Neuronal stem cell (in vitro differentiated cells): ENCODE data around the gene TCAP.
"Not testable (repeated sequence)": the region's sequence is repeated elsewhere in the genome, so short reads cannot be mapped to it uniquely, and the experiment has no call there.

Experiments used
- DNase-seq: peaks from one replicate; pipeline ENCODE4 v3.0.0-alpha.2; 2013; ENCODE audit warnings: low spot score
- H2AFZ ChIP-seq: one replicate; pipeline ENCODE4 v1.6.1; 2013; ENCODE audit warnings: mild to moderate bottlenecking, low read length, inconsistent platforms
- H2AK5ac ChIP-seq: 2 replicates; pipeline ENCODE4 v1.6.1; 2013; ENCODE audit warnings: low read depth, mild to moderate bottlenecking, inconsistent platforms, low read length, moderate library complexity, mixed read lengths
- H2BK120ac ChIP-seq: 2 replicates; pipeline ENCODE4 v1.6.1; 2013; ENCODE audit warnings: low read depth, mild to moderate bottlenecking, inconsistent platforms, low read length, moderate library complexity, mixed read lengths
- H2BK12ac ChIP-seq: one replicate; pipeline ENCODE4 v1.6.1; 2013; ENCODE audit warnings: low read length, inconsistent platforms
- H2BK15ac ChIP-seq: 2 replicates; pipeline ENCODE4 v1.6.1; 2013; ENCODE audit warnings: mild to moderate bottlenecking, low read length, inconsistent platforms, mixed read lengths
- H2BK5ac ChIP-seq: one replicate; pipeline ENCODE4 v1.6.1; 2013; ENCODE audit warnings: inconsistent platforms, mild to moderate bottlenecking, low read length, moderate library complexity
- H3K14ac ChIP-seq: one replicate; pipeline ENCODE4 v1.6.1; 2013; ENCODE audit warnings: low read length, inconsistent platforms
- H3K18ac ChIP-seq: 2 replicates; pipeline ENCODE4 v1.6.1; 2013; ENCODE audit warnings: low read length, inconsistent platforms
- H3K23ac ChIP-seq: 2 replicates; pipeline ENCODE4 v1.6.1; 2013; ENCODE audit warnings: low read depth, mild to moderate bottlenecking, mixed read lengths, low read length, inconsistent platforms; ENCODE audit not compliant: poor library complexity
- H3K27ac ChIP-seq: replicated peaks from 3 replicates; pipeline ENCODE4 v1.5.1; 2013; ENCODE audit warnings: low read length, inconsistent platforms
- H3K27me3 ChIP-seq, 3 experiments: 2 replicates each; pipeline ENCODE4 v1.6.1; 2013; ENCODE audit warnings: low read length in 3 of 3, mild to moderate bottlenecking in 2 of 3, inconsistent platforms in 1 of 3, low read depth in 1 of 3, mixed read lengths in 1 of 3, moderate library complexity in 1 of 3; ENCODE audit not compliant: control insufficient read depth in 3 of 3, insufficient read depth in 3 of 3
- H3K36me3 ChIP-seq, 2 donors: replicated peaks in 1 of 2; 2 replicates each; pipeline ENCODE4 v1.6.1; 2013; ENCODE audit warnings: low read length in 2 of 2; ENCODE audit not compliant: control insufficient read depth in 2 of 2, insufficient read depth in 2 of 2
- H3K4ac ChIP-seq: 2 replicates; pipeline ENCODE4 v1.6.1; 2013; ENCODE audit warnings: inconsistent platforms, mild to moderate bottlenecking, low read length, moderate library complexity
- H3K4me1 ChIP-seq, 2 donors: 1 replicate in 1 of 2; 2 replicates in 1 of 2; pipeline ENCODE4 v1.6.1; 2013; ENCODE audit warnings: low read length in 2 of 2, low read depth in 1 of 2; ENCODE audit not compliant: control insufficient read depth in 2 of 2, insufficient read depth in 1 of 2
- H3K4me2 ChIP-seq: one replicate; pipeline ENCODE4 v1.6.1; 2013; ENCODE audit warnings: mild to moderate bottlenecking, low read length, inconsistent platforms; ENCODE audit not compliant: insufficient read depth, poor library complexity, severe bottlenecking
- H3K4me3 ChIP-seq, 2 donors: 2 replicates each; pipeline ENCODE4 v1.5.1; 2013; ENCODE audit warnings: low read length in 2 of 2, mild to moderate bottlenecking in 2 of 2, inconsistent platforms in 1 of 2, moderate library complexity in 1 of 2
- H3K79me1 ChIP-seq: one replicate; pipeline ENCODE4 v1.6.1; 2013; ENCODE audit warnings: low read depth, mild to moderate bottlenecking, inconsistent platforms, low read length, moderate library complexity
- H3K9ac ChIP-seq: one replicate; pipeline ENCODE4 v1.6.1; 2013; ENCODE audit warnings: mild to moderate bottlenecking, low read depth, low read length, inconsistent platforms; ENCODE audit not compliant: poor library complexity
- H3K9me3 ChIP-seq, 2 donors: replicated peaks in 1 of 2; 2 replicates each; pipeline versions ENCODE3 to v1.6.1; 2013; ENCODE audit warnings: low read length in 2 of 2, mild to moderate bottlenecking in 2 of 2, inconsistent platforms in 1 of 2, low read depth in 1 of 2, mixed read lengths in 1 of 2, moderate library complexity in 1 of 2; ENCODE audit not compliant: control insufficient read depth in 2 of 2, insufficient read depth in 1 of 2
- H4K8ac ChIP-seq: one replicate; pipeline ENCODE4 v1.6.1; 2013; ENCODE audit warnings: low read depth, mild to moderate bottlenecking, inconsistent platforms, low read length, moderate library complexity
- H4K91ac ChIP-seq: one replicate; pipeline ENCODE4 v1.6.1; 2013; ENCODE audit warnings: low read length, low read depth, mild to moderate bottlenecking, inconsistent platforms; ENCODE audit not compliant: poor library complexity
- WGBS, 2 donors: extraction: QIAGEN DNeasy Blood & Tissue Kit; methylation state at CpG; one replicate each; pipeline ENCODE4 v1.1.7; 2013; ENCODE audit warnings: missing lambda C conversion rate in 2 of 2, mixed read lengths in 1 of 2; ENCODE audit not compliant: insufficient read length in 2 of 2, insufficient replicate concordance in 1 of 2; ENCODE audit errors: extremely low coverage in 2 of 2; 5-methylcytosine and 5-hydroxymethylcytosine counted together

The TCAP gene

GRCh38 chr17:39695089-39695474 is 29.9 kb downstream of the TCAP start:
- H3K23ac ChIP-seq = no peak overlapping the region
- H2BK15ac ChIP-seq = peak overlapping the region; percentile 99
- peaks cover 23% of the 10 kb centered on the region in 2 donors for H3K4me1 ChIP-seq
- WGBS, 2 donors = no CpG with 5 or more reads among the region's 2 CpGs
- peak overlapping the region; percentile 78 for H3K9ac ChIP-seq
- no peak overlapping the region for H2AFZ ChIP-seq
- peaks cover 1% of the 10 kb centered on the region for H3K79me1 ChIP-seq
- no peak for DNase-seq
- peak overlapping the region; percentile 98 for H2BK120ac ChIP-seq
- no peak overlapping the region for H3K4me2 ChIP-seq
- no peak overlapping the region for H4K8ac ChIP-seq
- peak overlapping the region; percentile 100 for H2AK5ac ChIP-seq
- peak overlapping the region; percentile 96 for H2BK5ac ChIP-seq
- no peaks in the 10 kb centered on the region for H3K27me3 ChIP-seq
- peak overlapping the region; percentile 10 for H3K14ac ChIP-seq
- H2BK12ac ChIP-seq = no peak overlapping the region
- H3K4ac ChIP-seq = peak overlapping the region; percentile 30
- H3K9me3 ChIP-seq = no peaks in the 10 kb centered on the region
- H3K36me3 ChIP-seq = peaks cover 0 to 14% of the 10 kb centered on the region in 2 donors
- H3K18ac ChIP-seq = peak overlapping the region; percentile 99
- H3K27ac ChIP-seq = peak overlapping the region; percentile 99
- H3K4me3 ChIP-seq = no peak overlapping the region
- H4K91ac ChIP-seq = no peak overlapping the region

GRCh38 chr17:39696731-39697130 is 31.6 kb downstream of the TCAP start:
- no peak overlapping the region for H2BK120ac ChIP-seq

GRCh38 chr17:39697961-39698360 is 32.8 kb downstream of the TCAP start:
- Histone ChIP-seq H3K14ac (no peak overlapping the region), H3K27ac (no peak overlapping the region), H3K9ac (no peak overlapping the region), H3K9me3 (no peaks in the 10 kb centered on the region), H2AFZ (no peak overlapping the region), H2BK5ac (no peak overlapping the region), H3K4me1 (peaks cover 33 to 38% of the 10 kb centered on the region in 2 donors), H2BK12ac (no peak overlapping the region), H3K23ac (no peak overlapping the region), H2BK15ac (no peak overlapping the region), H3K27me3 (no peaks in the 10 kb centered on the region), H2BK120ac (no peak overlapping the region), H3K4me2 (no peak overlapping the region), H3K18ac (no peak overlapping the region), H3K36me3 (peaks cover 0 to 21% of the 10 kb centered on the region in 2 donors), H3K4ac (no peak overlapping the region), H2AK5ac (no peak overlapping the region), H3K4me3 (no peak overlapping the region), H4K8ac (no peak overlapping the region), H4K91ac (no peak overlapping the region), H3K79me1 (peaks cover 5% of the 10 kb centered on the region)
- no CpG with 5 or more reads among the region's 5 CpGs for WGBS, 2 donors
- no peak for DNase-seq

More at GRCh38 chr17:39696731-39697130, 31.6 kb downstream of the TCAP start:
- no peak overlapping the region for H3K4ac ChIP-seq
- H3K27me3 ChIP-seq = no peaks in the 10 kb centered on the region
- peak overlapping the region; percentile 52 for H2BK15ac ChIP-seq
- no peak overlapping the region for H3K4me2 ChIP-seq
- peak overlapping the region; percentile 16 for H2BK5ac ChIP-seq
- H3K14ac ChIP-seq = no peak overlapping the region
- H2BK12ac ChIP-seq = peak overlapping the region; percentile 59
- no peak overlapping the region for H4K91ac ChIP-seq
- H2AK5ac ChIP-seq = peak overlapping the region; percentile 79
- H4K8ac ChIP-seq = no peak overlapping the region
- no peak overlapping the region for H2AFZ ChIP-seq
- peaks cover 2% of the 10 kb centered on the region for H3K79me1 ChIP-seq
- H3K36me3 ChIP-seq = peaks cover 0 to 17% of the 10 kb centered on the region in 2 donors
- H3K4me1 ChIP-seq = peaks cover 32% of the 10 kb centered on the region in 2 donors
- peak overlapping the region; percentile 87 for H3K18ac ChIP-seq
- no peak for DNase-seq
- no peak overlapping the region for H3K4me3 ChIP-seq
- no peaks in the 10 kb centered on the region for H3K9me3 ChIP-seq
- WGBS, 2 donors = no CpG with 5 or more reads among the region's 6 CpGs
- H3K9ac ChIP-seq = peak overlapping the region; percentile 15
- H3K23ac ChIP-seq = no peak overlapping the region
- H3K27ac ChIP-seq = peak overlapping the region; percentile 74

- H3K4me2 ChIP-seq = peak overlapping the region; percentile 83
- H2BK12ac ChIP-seq, H3K9me3 ChIP-seq, H4K91ac ChIP-seq, DNase-seq, H2AK5ac ChIP-seq, H3K79me1 ChIP-seq, H3K23ac ChIP-seq, H3K14ac ChIP-seq, H3K4ac ChIP-seq, H4K8ac ChIP-seq, H3K27me3 ChIP-seq, H3K9ac ChIP-seq, H2BK120ac ChIP-seq, H2BK15ac ChIP-seq: not testable (repeated sequence)
- peak overlapping the region; percentile 80 to 97 for H3K4me3 ChIP-seq
- H3K36me3 ChIP-seq = peaks cover 0 to 26% of the 10 kb centered on the region in 2 donors
- H3K27ac ChIP-seq = peak overlapping the region; percentile 68
- peak overlapping the region; percentile 90 for H2AFZ ChIP-seq
- peak overlapping the region; percentile 15 for H3K18ac ChIP-seq
- peak overlapping the region; percentile 99 for H2BK5ac ChIP-seq
- WGBS, 2 donors = no CpG with 5 or more reads among the region's 11 CpGs
- peaks cover 33 to 43% of the 10 kb centered on the region in 2 donors for H3K4me1 ChIP-seq
These were observed 34.1 kb downstream of the TCAP start for GRCh38 chr17:39699157-39699817.
